ENCODE measurements around the gene SERPINB2.

DNA sequence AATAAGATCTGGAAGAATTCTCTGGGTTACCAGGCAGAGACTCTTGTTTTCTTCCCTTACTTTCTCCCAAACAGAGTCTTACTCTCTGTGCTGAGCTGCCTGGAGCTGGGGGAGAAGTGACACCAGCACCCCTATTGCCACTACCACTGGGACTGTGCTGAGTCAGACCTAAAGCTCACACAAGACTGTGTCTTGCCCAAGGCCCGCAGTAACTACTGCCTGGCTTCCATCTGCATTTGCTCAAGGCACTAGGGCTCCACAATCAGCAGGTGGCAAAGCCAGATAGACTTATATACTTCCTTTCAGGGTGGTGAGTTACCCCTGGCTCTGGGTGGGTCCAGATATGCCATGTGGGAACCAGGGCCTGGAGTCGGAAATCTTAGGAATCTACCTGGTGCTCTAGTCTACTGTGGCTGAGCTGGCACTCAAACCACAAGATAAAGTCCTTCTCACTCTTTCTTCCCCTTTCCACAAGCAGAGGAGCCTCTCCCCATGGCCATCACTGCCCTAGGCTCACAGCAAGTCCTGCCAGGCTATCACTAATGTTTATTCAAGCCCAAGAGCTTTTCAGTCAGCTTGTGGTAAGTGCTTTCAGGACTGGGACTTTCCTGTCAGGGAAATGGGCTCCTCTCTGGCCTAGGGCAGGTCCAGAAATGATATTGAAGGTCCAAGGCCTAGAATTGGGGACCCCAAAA is 27.6 kb upstream of the SERPINB2 start:
- TF ChIP-seq, protein P1, sequence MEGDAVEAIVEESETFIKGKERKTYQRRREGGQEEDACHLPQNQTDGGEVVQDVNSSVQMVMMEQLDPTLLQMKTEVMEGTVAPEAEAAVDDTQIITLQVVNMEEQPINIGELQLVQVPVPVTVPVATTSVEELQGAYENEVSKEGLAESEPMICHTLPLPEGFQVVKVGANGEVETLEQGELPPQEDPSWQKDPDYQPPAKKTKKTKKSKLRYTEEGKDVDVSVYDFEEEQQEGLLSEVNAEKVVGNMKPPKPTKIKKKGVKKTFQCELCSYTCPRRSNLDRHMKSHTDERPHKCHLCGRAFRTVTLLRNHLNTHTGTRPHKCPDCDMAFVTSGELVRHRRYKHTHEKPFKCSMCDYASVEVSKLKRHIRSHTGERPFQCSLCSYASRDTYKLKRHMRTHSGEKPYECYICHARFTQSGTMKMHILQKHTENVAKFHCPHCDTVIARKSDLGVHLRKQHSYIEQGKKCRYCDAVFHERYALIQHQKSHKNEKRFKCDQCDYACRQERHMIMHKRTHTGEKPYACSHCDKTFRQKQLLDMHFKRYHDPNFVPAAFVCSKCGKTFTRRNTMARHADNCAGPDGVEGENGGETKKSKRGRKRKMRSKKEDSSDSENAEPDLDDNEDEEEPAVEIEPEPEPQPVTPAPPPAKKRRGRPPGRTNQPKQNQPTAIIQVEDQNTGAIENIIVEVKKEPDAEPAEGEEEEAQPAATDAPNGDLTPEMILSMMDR (IDR thresholded peaks at IDR 0.05), result no peak
- TF ChIP-seq POLR2A (IDR thresholded peaks at IDR 0.05), result no peak

Measured in lower leg skin (tissue), 3 donors.